RWPE2 (cell line): Measurements from ENCODE around the gene SHPK.
A peak's percentile ranks its signal among the peaks of the same experiment; 100 is the strongest.

Source experiments
- ATAC-seq: fragments of 200-7000 bp; cut with Tn5 transposase; 3 replicates; pipeline ENCODE4 v1.9.1; 2021; ENCODE audit warnings: low read depth
- DNase-seq: peaks from one replicate; pipeline ENCODE4 v3.0.0-alpha.2; 2020; ENCODE audit warnings: low spot score
- H3K27ac ChIP-seq: fragments of 450-650 bp; 2 replicates; pipeline ENCODE4 v1.5.1; 2017; ENCODE audit warnings: mild to moderate bottlenecking; ENCODE audit not compliant: poor library complexity, severe bottlenecking
- H3K27me3 ChIP-seq: fragments of 250-450 bp; sonication (Bioruptor Pico); 2 replicates; pipeline ENCODE4 v1.5.1; 2021; ENCODE audit warnings: mild to moderate bottlenecking, moderate library complexity; ENCODE audit not compliant: insufficient read depth, poor library complexity, severe bottlenecking
- H3K36me3 ChIP-seq: fragments of 250-450 bp; sonication (Bioruptor Pico); 2 replicates; pipeline ENCODE4 v1.5.1; 2020; ENCODE audit warnings: low read depth, mild to moderate bottlenecking, moderate library complexity
- H3K4me1 ChIP-seq: fragments of 250-450 bp; sonication (Bioruptor Pico); 2 replicates; pipeline ENCODE4 v1.5.1; 2021; ENCODE audit warnings: mild to moderate bottlenecking, moderate library complexity; ENCODE audit not compliant: insufficient read depth, poor library complexity, severe bottlenecking
- H3K4me3 ChIP-seq: fragments of 250-450 bp; sonication (Bioruptor Pico); 2 replicates; pipeline ENCODE4 v1.5.1; 2021; ENCODE audit warnings: mild to moderate bottlenecking, moderate library complexity; ENCODE audit not compliant: severe bottlenecking
- H3K9me3 ChIP-seq: fragments of 250-450 bp; sonication (Bioruptor Pico); 2 replicates; pipeline ENCODE4 v1.5.1; 2021; ENCODE audit warnings: mild to moderate bottlenecking, moderate library complexity; ENCODE audit not compliant: severe bottlenecking
- TF ChIP-seq, protein P1 (sequence below): fragments of 450-650 bp; IDR thresholded peaks from one replicate; pipeline ENCODE4 v1.5.1; 2017; ENCODE audit warnings: mild to moderate bottlenecking, moderate library complexity; ENCODE audit not compliant: poor library complexity, severe bottlenecking

SHPK gene

DNA sequence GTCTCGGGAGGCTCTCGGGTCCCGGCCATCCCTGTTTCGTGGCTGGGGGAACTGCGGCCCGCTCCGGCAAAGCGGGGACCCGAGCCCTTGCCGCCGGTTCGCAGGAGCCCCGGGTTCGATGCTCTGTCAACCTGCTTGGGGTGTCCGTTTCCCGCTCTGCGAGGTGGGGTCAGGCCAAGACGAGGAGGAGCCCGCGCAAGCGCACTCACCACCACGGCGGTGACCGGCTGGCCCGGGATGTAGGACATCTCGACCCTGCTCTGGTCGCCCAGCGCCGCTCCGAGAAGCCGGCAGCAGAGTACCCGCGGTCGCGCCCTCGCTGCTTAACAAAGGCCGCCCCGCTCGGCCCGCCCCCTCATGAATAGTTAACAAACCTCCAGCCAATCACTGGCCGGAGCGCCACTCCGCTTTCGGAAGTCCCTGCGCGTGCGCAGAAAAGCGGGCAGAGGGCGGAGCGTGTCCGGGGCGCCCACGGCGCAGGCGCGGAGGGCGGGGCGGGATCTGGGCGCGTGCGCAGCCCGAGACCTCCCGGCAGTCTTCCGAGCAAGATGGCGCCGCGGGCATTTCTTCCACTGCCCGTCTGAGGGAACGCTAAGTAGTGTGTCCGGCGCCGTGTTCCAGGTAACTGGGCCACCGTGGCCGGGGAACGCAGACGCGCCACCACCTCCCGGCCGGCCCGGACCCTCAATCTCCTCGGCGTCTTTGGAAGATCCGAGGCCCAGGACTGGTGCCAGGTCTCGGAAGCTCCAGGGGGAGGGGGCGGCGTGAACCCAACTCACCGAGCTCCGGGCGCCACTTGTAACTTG lies 32.4 kb upstream of the SHPK start, which contains the start of the genes EMC6 and TAX1BP3:
Gene EMC6 (plus strand): TSS at position 534 of the 806 bp plus-strand sequence. CDS start 335 bp downstream, outside the sequence.
Gene TAX1BP3 (minus strand): TSS at position 300 of the 806 bp plus-strand sequence. CDS start 52 bp downstream, at position 248.
- peak within 1 kb of the TSS; percentile 92 for H3K27ac ChIP-seq
- H3K9me3 ChIP-seq = no peaks in the 10 kb centered on the region
- H3K36me3 ChIP-seq = peaks cover 19% of the 10 kb centered on the region
- DNase-seq = peak; percentile 98
- TF ChIP-seq, protein P1, sequence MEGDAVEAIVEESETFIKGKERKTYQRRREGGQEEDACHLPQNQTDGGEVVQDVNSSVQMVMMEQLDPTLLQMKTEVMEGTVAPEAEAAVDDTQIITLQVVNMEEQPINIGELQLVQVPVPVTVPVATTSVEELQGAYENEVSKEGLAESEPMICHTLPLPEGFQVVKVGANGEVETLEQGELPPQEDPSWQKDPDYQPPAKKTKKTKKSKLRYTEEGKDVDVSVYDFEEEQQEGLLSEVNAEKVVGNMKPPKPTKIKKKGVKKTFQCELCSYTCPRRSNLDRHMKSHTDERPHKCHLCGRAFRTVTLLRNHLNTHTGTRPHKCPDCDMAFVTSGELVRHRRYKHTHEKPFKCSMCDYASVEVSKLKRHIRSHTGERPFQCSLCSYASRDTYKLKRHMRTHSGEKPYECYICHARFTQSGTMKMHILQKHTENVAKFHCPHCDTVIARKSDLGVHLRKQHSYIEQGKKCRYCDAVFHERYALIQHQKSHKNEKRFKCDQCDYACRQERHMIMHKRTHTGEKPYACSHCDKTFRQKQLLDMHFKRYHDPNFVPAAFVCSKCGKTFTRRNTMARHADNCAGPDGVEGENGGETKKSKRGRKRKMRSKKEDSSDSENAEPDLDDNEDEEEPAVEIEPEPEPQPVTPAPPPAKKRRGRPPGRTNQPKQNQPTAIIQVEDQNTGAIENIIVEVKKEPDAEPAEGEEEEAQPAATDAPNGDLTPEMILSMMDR = peak; percentile 30
- no peaks in the 10 kb centered on the region for H3K27me3 ChIP-seq
- peak; percentile 87 for ATAC-seq
- H3K4me3 ChIP-seq = peak within 1 kb of the TSS; percentile 84
- H3K4me1 ChIP-seq = peaks cover 12% of the 10 kb centered on the region

DNA sequence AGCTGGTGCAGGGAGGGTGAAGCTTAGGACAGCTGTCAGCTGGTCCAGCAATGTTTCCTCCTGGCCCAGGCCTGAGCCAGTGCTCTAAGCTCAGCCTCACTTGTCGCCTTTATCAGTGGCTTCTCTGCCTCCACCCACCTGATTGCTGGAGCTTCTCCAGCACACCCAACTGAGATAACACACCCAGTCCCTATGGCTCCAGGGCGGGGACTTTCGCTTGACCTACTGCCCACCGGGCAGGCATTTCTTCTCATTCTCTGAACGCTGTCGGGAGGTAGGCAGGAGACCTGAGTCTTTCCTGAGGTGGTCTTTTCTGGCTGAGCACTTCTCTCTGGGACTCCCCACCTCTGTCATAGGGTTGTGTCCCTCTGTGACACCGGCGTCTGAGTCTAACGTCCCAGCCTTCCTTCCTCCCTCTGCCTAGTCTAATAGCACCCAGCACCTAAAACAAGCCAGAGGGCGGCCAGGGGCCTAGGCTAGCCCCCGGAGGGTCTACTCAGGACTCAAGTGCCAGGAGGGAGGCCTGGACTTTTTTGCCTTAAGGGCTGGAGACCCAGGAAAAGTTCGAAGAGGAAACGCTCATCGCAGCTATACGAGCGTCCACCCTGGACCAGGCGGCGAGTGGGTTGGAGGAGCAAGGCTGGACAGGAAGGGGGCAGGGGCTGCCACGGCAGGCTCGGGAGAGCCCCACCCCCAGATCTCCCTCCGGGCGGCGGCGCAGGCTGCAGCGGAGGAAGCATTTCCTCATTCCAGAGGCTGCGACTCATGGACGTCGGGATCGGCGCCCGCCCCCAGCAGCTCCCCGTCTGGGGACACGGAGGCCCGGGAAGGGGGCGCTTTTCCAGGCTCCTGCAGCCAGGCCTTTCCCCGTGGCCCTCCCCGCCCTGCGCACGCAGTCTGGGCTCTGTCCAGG lies 31.6 kb upstream of the SHPK start:
- DNase-seq (peak; percentile 93), ATAC-seq (peak; percentile 79)
- Histone ChIP-seq H3K4me3 (peak overlapping the region; percentile 84), H3K27me3 (no peaks in the 10 kb centered on the region), H3K27ac (peak overlapping the region; percentile 92), H3K9me3 (no peaks in the 10 kb centered on the region), H3K4me1 (peaks cover 12% of the 10 kb centered on the region), H3K36me3 (peaks cover 19% of the 10 kb centered on the region)
- TF ChIP-seq, protein P1 = no peak

DNA sequence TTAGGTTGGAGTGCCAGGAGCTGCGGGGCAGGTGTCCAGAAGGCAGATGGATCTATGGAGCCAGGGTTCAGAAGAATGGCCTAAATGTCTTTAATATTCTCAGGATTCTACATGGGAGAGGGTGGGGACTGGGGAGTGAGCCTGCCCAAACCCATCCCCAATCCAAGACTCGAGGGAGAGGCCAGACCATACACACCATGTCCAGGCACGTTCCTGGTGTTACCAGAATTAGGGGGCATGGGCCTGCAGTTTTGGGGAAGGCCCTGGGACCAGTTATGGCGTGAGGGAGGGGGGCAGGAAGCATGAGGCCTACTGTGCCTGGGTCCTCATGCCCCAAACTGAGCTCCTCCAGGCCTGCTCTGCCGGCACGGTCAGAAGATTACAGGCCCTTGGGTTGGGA lies 30.5 kb upstream of the SHPK start:
- Histone ChIP-seq H3K4me1 (peaks cover 12% of the 10 kb centered on the region), H3K27me3 (no peaks in the 10 kb centered on the region), H3K9me3 (no peaks in the 10 kb centered on the region), H3K36me3 (peaks cover 19% of the 10 kb centered on the region), H3K4me3 (no peak overlapping the region), H3K27ac (peak overlapping the region; percentile 92)
- ATAC-seq = no peak
- TF ChIP-seq, protein P1 = no peak
- DNase-seq = no peak

DNA sequence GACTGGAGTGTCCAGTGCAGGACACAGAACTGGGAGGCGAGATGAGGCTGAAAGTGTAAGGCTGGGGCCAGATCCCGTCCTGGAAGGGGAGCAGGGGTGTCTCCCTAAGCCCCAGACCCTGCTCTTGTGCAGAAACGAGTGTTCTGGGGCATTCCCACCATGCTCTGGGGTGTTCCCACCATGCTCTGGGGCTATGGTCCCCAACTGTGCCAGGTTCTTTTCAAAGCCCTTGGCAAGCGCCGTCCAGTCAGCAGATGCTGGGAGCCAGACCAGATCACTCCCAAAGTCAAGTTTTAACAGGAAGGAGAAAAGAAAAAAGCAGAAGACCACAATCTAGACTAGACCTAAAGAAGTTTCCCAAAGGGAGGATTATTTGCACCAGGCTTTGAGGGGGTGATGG lies 29.8 kb upstream of the SHPK start:
- H3K9me3 ChIP-seq = no peaks in the 10 kb centered on the region
- ATAC-seq = no peak

More for the DNA sequence above, 29.8 kb upstream of the SHPK start:
- Histone ChIP-seq H3K27me3 (no peaks in the 10 kb centered on the region), H3K36me3 (peaks cover 20% of the 10 kb centered on the region), H3K4me3 (no peak overlapping the region), H3K27ac (peak overlapping the region; percentile 92), H3K4me1 (peaks cover 12% of the 10 kb centered on the region)
- TF ChIP-seq, protein P1 = no peak
- peak; percentile 53 for DNase-seq
